ENCODE measurements around the gene MTSS2. TPM values are rescaled to one million over a fixed set of nuclear protein-coding genes. Genes with fewer than 3 reads are reported as not detected.

The MTSS2 gene
- total RNA-seq, 3 donors from 2014 or later (not counting 1 experiment from before 2014, with no cell fraction given) = 3.8 to 8.8 (median 4.4) TPM

DNA sequence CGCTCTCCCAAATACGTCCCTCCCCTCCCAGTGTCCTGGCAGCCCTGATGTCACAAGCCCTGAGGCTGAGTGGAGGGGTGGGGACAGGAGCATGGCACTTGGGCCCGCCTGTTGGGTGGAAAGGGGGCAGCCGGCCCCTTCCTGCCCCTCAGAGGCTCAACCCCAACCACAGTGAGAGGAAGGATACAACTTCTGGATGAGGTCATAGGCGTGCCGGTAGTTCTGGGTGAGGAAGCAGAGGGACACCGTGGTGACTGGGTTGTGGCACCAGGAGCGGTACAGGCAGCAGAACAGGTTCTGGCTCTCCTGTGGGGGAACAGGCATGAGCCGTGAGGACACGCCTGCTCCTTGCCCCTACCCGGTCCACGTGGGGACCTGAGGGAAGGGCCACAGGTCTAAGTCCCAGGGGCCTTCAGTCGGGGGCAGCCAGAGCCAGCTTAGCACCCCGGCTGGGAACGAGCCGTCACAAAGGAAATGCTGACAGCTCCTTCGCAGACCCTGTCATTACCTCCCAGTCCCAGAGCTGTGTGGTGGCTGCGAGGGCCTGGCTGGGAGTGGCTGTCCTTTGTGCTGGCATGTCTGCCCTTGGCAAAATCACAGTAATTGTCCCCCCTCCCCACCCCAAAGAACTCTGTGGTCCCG is 11.2 kb upstream of the MTSS2 start:
- DNase-seq (peak in 1 of 2 donors; percentile 37), ATAC-seq (peak in 2 of 3 donors; percentile 30 to 34)
- H3K27ac Mint-ChIP-seq = peak overlapping the region in 1 of 2 donors; percentile 86
- no peak for TF ChIP-seq CTCF (IDR thresholded peaks at IDR 0.05)
- H3K36me3 Mint-ChIP-seq = no peaks in the 10 kb centered on the region
- WGBS (ENCODE audit: insufficient coverage) = 42% methylated on average over 16 of the region's 19 CpGs
- H3K4me1 ChIP-seq (ENCODE audit: control insufficient read depth, insufficient read depth, low read length) = peaks cover 27% of the 10 kb centered on the region
- no peak overlapping the region for H3K27ac ChIP-seq (ENCODE audit: low read length)
- intact Hi-C loops (cut with micrococcal nuclease) = no loop called here
- H3K9me3 ChIP-seq (ENCODE audit: control insufficient read depth, insufficient read depth, low read length) = no peaks in the 10 kb centered on the region
- no peak overlapping the region for H3K4me3 ChIP-seq (ENCODE audit: low read length)
- H3K4me1 Mint-ChIP-seq = peaks cover 0 to 35% of the 10 kb centered on the region in 2 donors
- H3K9me3 Mint-ChIP-seq = no peaks in the 10 kb centered on the region
- no peak overlapping the region for H3K4me3 Mint-ChIP-seq
- no peaks in the 10 kb centered on the region for H3K27me3 Mint-ChIP-seq (ENCODE audit: low read depth in 2 of 2)
- no peaks in the 10 kb centered on the region for H3K27me3 ChIP-seq (ENCODE audit: control insufficient read depth, insufficient read depth, low read length)
- peaks cover 2% of the 10 kb centered on the region for H3K36me3 ChIP-seq (ENCODE audit: control insufficient read depth, insufficient read depth, low read length)

- peaks cover 0 to 35% of the 10 kb centered on the region in 2 donors for H3K4me1 Mint-ChIP-seq
- H3K36me3 Mint-ChIP-seq = no peaks in the 10 kb centered on the region
- Histone ChIP-seq H3K27ac (ENCODE audit: low read length) (no peak overlapping the region), H3K9me3 (ENCODE audit: control insufficient read depth, insufficient read depth, low read length) (no peaks in the 10 kb centered on the region), H3K4me1 (ENCODE audit: control insufficient read depth, insufficient read depth, low read length) (peaks cover 27% of the 10 kb centered on the region), H3K27me3 (ENCODE audit: control insufficient read depth, insufficient read depth, low read length) (no peaks in the 10 kb centered on the region), H3K36me3 (ENCODE audit: control insufficient read depth, insufficient read depth, low read length) (peaks cover 2% of the 10 kb centered on the region), H3K4me3 (ENCODE audit: low read length) (no peak overlapping the region)
- H3K27me3 Mint-ChIP-seq (ENCODE audit: low read depth in 2 of 2) = no peaks in the 10 kb centered on the region
- intact Hi-C loops (cut with micrococcal nuclease) = no loop called here
- ATAC-seq = no peak
- DNase-seq = peak in 1 of 2 donors; percentile 24
- peak overlapping the region in 1 of 2 donors; percentile 86 for H3K27ac Mint-ChIP-seq
- no peaks in the 10 kb centered on the region for H3K9me3 Mint-ChIP-seq
- 95% methylated on average over 8 of the region's 8 CpGs for WGBS (ENCODE audit: insufficient coverage)
- no peak overlapping the region for H3K4me3 Mint-ChIP-seq
- no peak for TF ChIP-seq CTCF (IDR thresholded peaks at IDR 0.05)
Measured at GRCh38 chr16:70696355-70696754, 10.5 kb upstream of the MTSS2 start.

DNA sequence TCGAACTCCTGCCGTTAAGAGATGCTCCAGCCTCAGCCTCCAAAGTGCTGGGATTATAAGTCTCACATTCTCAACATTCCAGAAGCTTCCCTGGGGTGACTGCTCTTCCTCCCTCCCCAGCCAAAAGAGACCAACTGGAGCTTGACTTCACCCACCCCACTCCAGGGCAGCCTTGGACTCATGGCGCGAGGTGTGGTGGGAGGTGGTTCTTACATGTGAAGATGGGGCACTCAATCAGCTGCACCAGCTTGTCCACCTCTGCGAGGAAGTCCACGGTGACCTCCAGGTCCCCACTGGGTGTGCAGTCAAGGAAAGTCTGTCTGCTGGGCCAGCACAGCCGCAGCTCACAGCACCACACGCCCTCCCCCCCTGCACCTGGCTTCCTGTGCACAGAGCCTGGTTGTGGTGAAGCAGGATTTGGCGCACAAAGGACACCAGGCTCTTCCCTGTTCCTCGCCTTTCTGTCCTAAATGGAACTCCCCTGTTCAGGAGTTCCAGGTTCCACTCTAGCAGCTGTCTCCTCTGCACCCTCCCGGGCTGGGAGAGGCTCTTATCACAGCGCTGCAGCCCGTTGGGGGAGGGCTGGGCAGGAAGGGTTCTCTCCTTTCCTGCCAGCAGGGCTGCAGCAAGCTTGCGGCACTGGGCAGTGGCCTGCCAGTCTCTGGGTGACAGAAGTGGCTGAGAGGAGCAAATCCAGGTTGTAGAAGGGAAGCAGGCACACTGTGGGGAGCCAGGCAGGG is 9.6 kb upstream of the MTSS2 start:
- H3K4me3 ChIP-seq (ENCODE audit: low read length) = no peak overlapping the region
- ATAC-seq = peak in 1 of 3 donors; percentile 53
- H3K36me3 ChIP-seq (ENCODE audit: control insufficient read depth, insufficient read depth, low read length) = peaks cover 2% of the 10 kb centered on the region

More for the DNA sequence above, 9.6 kb upstream of the MTSS2 start:
- peaks cover 27% of the 10 kb centered on the region for H3K4me1 ChIP-seq (ENCODE audit: control insufficient read depth, insufficient read depth, low read length)
- Mint-ChIP-seq H3K9me3 (no peaks in the 10 kb centered on the region), H3K4me1 (peaks cover 0 to 31% of the 10 kb centered on the region in 2 donors), H3K27me3 (ENCODE audit: low read depth in 2 of 2) (no peaks in the 10 kb centered on the region), H3K36me3 (no peaks in the 10 kb centered on the region), H3K27ac (peak overlapping the region in 1 of 2 donors; percentile 62), H3K4me3 (no peak overlapping the region)
- WGBS (ENCODE audit: insufficient coverage) = 33% methylated on average over 12 of the region's 14 CpGs
- intact Hi-C loops (cut with micrococcal nuclease) = no loop called here
- no peaks in the 10 kb centered on the region for H3K9me3 ChIP-seq (ENCODE audit: control insufficient read depth, insufficient read depth, low read length)
- DNase-seq = peak in 1 of 2 donors; percentile 43
- no peak overlapping the region for H3K27ac ChIP-seq (ENCODE audit: low read length)
- no peak for TF ChIP-seq CTCF (IDR thresholded peaks at IDR 0.05)
- H3K27me3 ChIP-seq (ENCODE audit: control insufficient read depth, insufficient read depth, low read length) = no peaks in the 10 kb centered on the region
